ENCODE measurements around the gene LGALSL. TPM values are rescaled to one million over a fixed set of nuclear protein-coding genes. Genes with fewer than 3 reads are reported as not detected.

Gene LGALSL
- total RNA-seq, 1 experiment from 2014 or later, result 7.4 TPM

- Histone ChIP-seq H3K27ac (ENCODE audit: low read depth, low read length, poor library complexity, severe bottlenecking) (no peak overlapping the region), H3K9me3 (ENCODE audit: low read depth, low read length, poor library complexity, severe bottlenecking) (no peaks in the 10 kb centered on the region), H3K4me3 (ENCODE audit: low read depth, low read length, poor library complexity, severe bottlenecking) (no peak overlapping the region), H3K36me3 (ENCODE audit: insufficient read depth, low read length, poor library complexity, severe bottlenecking) (no peaks in the 10 kb centered on the region), H3K4me1 (ENCODE audit: insufficient read depth, low read length, poor library complexity, severe bottlenecking) (no peaks in the 10 kb centered on the region), H3K27me3 (replicated peaks; ENCODE audit: insufficient read depth, low read depth, low read length, poor library complexity) (no peaks in the 10 kb centered on the region)
- DNase-seq (ENCODE audit: low spot score), result no peak
- intact Hi-C loops (cut with micrococcal nuclease; ENCODE audit: unreplicated experiment), result loop anchor here (2.0 kb wide), 1 partner anchor 437 kb away; no protein-coding TSS in a partner anchor
- ChIA-PET POLR2A (ENCODE audit: low non-redundant PET) (no interaction called here), CTCF (no interaction called here)
- BruUV-seq (replicated peaks), result no TSS peak
- no peak for TF ChIP-seq EZH2 (IDR thresholded peaks at IDR 0.05; ENCODE audit: borderline replicate concordance, low read depth, low read length, poor library complexity, severe bottlenecking)
Observed at GRCh38 chr2:64485961-64486360, 32.0 kb downstream of the LGALSL start.

DNA sequence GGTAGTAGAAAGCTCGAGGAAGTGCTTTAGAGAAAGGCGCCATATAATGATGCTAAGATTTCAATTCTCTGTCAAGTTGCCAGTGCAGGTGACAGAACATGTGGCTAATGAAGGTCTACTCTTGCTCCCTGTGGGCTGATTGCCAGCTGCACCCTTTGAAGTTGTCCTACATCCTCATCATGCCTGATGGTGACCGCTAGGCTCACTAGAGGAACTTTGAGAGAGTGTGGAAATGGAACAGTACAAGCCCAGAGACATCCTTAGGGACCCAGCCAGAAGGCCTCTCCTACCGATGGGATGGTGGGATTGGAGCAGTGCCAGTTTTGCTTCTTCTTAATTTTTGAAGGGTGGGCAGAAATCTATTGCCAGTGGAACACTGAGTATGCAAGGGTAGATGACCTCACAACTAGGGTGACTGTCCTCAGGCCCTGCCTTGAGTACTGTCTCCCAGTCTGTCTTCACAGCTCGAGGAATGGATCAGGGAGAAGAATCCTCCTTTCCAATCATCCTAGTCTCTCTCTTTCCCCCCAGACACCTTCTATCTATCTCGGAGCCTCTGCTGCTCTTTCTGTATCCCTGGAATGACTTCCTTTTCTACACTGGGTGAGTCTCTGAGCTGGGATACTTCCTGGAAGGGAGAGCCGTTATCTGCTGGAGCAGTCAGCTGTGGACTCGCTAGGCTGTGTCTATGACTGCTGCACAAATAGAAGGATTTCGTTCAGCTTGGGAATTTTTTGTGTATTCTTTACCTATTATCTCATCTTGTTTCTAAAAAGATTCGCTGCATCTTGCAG, 33.5 kb downstream of the LGALSL start:
- CTCF ChIA-PET, result interaction anchor here (1.0 to 1.9 kb wide), 4 partner anchors 34 to 438 kb away, joined by 4 to 19 read pairs (median 7); no protein-coding TSS in a partner anchor
- POLR2A ChIA-PET (ENCODE audit: low non-redundant PET), result interaction anchor here (0.6 kb wide), 1 partner anchor 622 kb away, joined by 3 read pairs; no protein-coding TSS in a partner anchor
- Histone ChIP-seq H3K27me3 (replicated peaks; ENCODE audit: insufficient read depth, low read depth, low read length, poor library complexity) (no peaks in the 10 kb centered on the region), H3K4me1 (ENCODE audit: insufficient read depth, low read length, poor library complexity, severe bottlenecking) (no peaks in the 10 kb centered on the region), H3K9me3 (ENCODE audit: low read depth, low read length, poor library complexity, severe bottlenecking) (no peaks in the 10 kb centered on the region), H3K4me3 (ENCODE audit: low read depth, low read length, poor library complexity, severe bottlenecking) (no peak overlapping the region), H3K27ac (ENCODE audit: low read depth, low read length, poor library complexity, severe bottlenecking) (no peak overlapping the region), H3K36me3 (ENCODE audit: insufficient read depth, low read length, poor library complexity, severe bottlenecking) (no peaks in the 10 kb centered on the region)
- no TSS peak for BruUV-seq (replicated peaks)
- TF ChIP-seq, protein P1, sequence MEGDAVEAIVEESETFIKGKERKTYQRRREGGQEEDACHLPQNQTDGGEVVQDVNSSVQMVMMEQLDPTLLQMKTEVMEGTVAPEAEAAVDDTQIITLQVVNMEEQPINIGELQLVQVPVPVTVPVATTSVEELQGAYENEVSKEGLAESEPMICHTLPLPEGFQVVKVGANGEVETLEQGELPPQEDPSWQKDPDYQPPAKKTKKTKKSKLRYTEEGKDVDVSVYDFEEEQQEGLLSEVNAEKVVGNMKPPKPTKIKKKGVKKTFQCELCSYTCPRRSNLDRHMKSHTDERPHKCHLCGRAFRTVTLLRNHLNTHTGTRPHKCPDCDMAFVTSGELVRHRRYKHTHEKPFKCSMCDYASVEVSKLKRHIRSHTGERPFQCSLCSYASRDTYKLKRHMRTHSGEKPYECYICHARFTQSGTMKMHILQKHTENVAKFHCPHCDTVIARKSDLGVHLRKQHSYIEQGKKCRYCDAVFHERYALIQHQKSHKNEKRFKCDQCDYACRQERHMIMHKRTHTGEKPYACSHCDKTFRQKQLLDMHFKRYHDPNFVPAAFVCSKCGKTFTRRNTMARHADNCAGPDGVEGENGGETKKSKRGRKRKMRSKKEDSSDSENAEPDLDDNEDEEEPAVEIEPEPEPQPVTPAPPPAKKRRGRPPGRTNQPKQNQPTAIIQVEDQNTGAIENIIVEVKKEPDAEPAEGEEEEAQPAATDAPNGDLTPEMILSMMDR (conservative IDR thresholded peaks at IDR 0.05; ENCODE audit: low read depth, low read length), result no peak
- TF ChIP-seq EZH2 (IDR thresholded peaks at IDR 0.05; ENCODE audit: borderline replicate concordance, low read depth, low read length, poor library complexity, severe bottlenecking), result no peak
- intact Hi-C loops (cut with micrococcal nuclease; ENCODE audit: unreplicated experiment), result loop anchor here (1.0 to 2.0 kb wide), 2 partner anchors 156 to 439 kb away; no protein-coding TSS in a partner anchor
- DNase-seq (ENCODE audit: low spot score), result no peak

DNA sequence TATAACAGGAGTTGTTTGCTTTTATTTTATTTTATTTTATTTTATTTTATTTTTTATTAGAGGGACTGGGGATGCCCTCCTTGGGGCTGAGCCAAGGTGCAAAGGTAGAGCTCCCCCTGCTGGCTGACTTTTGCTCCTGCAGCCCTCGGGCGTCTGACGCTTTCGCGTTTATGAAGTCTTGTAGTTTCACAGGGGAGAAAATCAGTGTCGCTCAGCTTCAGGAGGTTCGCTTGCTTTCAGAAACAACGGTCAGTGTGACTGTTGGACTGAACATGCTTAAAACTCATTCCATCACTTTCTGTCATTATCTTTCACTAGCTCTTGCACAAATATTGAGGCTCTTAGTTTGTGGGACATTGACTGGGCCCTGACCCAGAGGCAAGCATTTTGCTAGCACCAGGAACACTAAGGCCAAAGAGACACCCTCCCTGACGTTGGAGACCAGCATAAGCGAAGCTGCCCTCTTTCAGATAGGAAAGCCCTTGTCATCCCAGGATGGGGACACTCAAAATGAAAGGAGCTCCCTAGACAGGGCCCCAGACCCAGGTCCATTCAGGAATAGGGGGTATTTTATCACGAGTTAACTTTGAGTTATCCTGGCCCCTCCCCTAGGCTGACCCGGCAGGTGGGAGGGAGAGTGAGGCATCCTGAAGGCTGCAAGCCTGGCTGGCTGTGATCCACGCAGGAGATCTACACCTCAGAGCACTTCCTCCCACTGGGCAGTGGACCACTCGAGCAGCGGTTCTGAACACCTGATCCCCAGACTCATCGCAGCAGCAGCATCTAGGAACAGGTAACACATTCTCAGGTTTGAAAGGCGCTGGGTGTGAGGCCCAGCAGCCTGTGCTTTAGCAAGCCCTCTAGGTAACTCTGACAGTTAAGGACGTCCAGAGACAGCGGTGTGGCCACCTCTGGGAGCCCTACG, 34.4 kb downstream of the LGALSL start:
- Histone ChIP-seq H3K9me3 (ENCODE audit: low read depth, low read length, poor library complexity, severe bottlenecking) (no peaks in the 10 kb centered on the region), H3K4me3 (ENCODE audit: low read depth, low read length, poor library complexity, severe bottlenecking) (no peak overlapping the region), H3K4me1 (ENCODE audit: insufficient read depth, low read length, poor library complexity, severe bottlenecking) (no peaks in the 10 kb centered on the region), H3K27me3 (replicated peaks; ENCODE audit: insufficient read depth, low read depth, low read length, poor library complexity) (no peaks in the 10 kb centered on the region), H3K36me3 (ENCODE audit: insufficient read depth, low read length, poor library complexity, severe bottlenecking) (no peaks in the 10 kb centered on the region), H3K27ac (ENCODE audit: low read depth, low read length, poor library complexity, severe bottlenecking) (no peak overlapping the region)
- POLR2A ChIA-PET (ENCODE audit: low non-redundant PET), result interaction anchor here (0.6 kb wide), 1 partner anchor 621 kb away, joined by 3 read pairs; no protein-coding TSS in a partner anchor
- CTCF ChIA-PET, result interaction anchor here (0.5 to 1.9 kb wide), 5 partner anchors 27 to 439 kb away, joined by 4 to 19 read pairs (median 5); no protein-coding TSS in a partner anchor
- no peak for TF ChIP-seq EZH2 (IDR thresholded peaks at IDR 0.05; ENCODE audit: borderline replicate concordance, low read depth, low read length, poor library complexity, severe bottlenecking)
- TF ChIP-seq, protein P1 (conservative IDR thresholded peaks at IDR 0.05; ENCODE audit: low read depth, low read length), result peak; percentile 94
- DNase-seq (ENCODE audit: low spot score), result peak; percentile 73
- no TSS peak for BruUV-seq (replicated peaks)
- intact Hi-C loops (cut with micrococcal nuclease; ENCODE audit: unreplicated experiment), result loop anchor here (1.0 kb wide), 1 partner anchor 157 kb away; no protein-coding TSS in a partner anchor
